ENCODE data around the gene PALLD. TPM values are rescaled to one million over a fixed set of nuclear protein-coding genes. Genes with fewer than 3 reads are reported as not detected.

PALLD gene
- polyA plus RNA-seq, 1 donor from 2014 or later: 20.5 TPM

DNA sequence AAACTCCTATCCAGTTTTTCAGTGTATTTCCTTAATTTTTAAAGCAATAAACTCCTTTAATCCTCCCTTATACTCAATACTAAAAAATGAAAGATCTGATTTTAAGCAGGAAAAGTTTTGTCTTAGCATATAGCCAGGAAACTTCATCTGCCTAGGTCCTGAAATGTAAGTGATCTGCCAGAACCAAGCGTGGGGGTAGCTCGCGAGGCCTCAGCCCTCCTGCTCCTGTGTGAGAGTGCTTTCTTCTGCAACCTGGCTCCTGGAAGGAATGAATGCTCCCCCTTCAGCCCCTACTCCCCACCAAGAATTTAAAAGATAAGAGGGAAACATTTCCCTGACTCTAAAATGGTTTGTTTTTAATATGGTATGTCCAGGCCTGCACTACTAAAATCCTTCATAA is 353.1 kb downstream of the PALLD start:
- H2AFZ ChIP-seq (ENCODE audit: low read depth, low read length): no peak overlapping the region
- TF ChIP-seq REST (IDR thresholded peaks at IDR 0.05; ENCODE audit: borderline replicate concordance): no peak
- TF ChIP-seq EP300 (conservative IDR thresholded peaks at IDR 0.05; ENCODE audit: poor library complexity, severe bottlenecking): no peak
- no peak for TF ChIP-seq POLR2AphosphoS5 (IDR thresholded peaks at IDR 0.05)
- no peak for TF ChIP-seq RAD21 (conservative IDR thresholded peaks at IDR 0.05)
- no peak for TF ChIP-seq TAF1 (IDR thresholded peaks at IDR 0.05; ENCODE audit: low read depth)
- TF ChIP-seq MXI1 (conservative IDR thresholded peaks at IDR 0.05; ENCODE audit: poor library complexity, severe bottlenecking): no peak
- no peak for TF ChIP-seq SMC3 (conservative IDR thresholded peaks at IDR 0.05; ENCODE audit: poor library complexity)
- H3K27ac ChIP-seq (ENCODE audit: low read length): no peak overlapping the region
- no peaks in the 10 kb centered on the region for H3K9me3 ChIP-seq (ENCODE audit: low read length)
- H3K79me2 ChIP-seq (replicated peaks; ENCODE audit: insufficient read depth, low read length): peaks cover 89% of the 10 kb centered on the region
- no peaks in the 10 kb centered on the region for H4K20me1 ChIP-seq (ENCODE audit: insufficient read depth)
- no peaks in the 10 kb centered on the region for H3K36me3 ChIP-seq (ENCODE audit: insufficient read depth, low read length)
- no peaks in the 10 kb centered on the region for H3F3A ChIP-seq (ENCODE audit: insufficient read depth, low read length, poor library complexity, severe bottlenecking)
- no peak overlapping the region for H3K4me2 ChIP-seq (ENCODE audit: low read length)
- H3K27me3 ChIP-seq (ENCODE audit: insufficient read depth, low read depth, low read length): no peaks in the 10 kb centered on the region
- no peak overlapping the region for H3K4me3 ChIP-seq (ENCODE audit: low read length)
- H3K9me2 ChIP-seq (ENCODE audit: insufficient read depth, low read length): no peaks in the 10 kb centered on the region
- no peak overlapping the region for H3K9ac ChIP-seq (ENCODE audit: low read length)

- Histone ChIP-seq H3F3A (ENCODE audit: insufficient read depth, low read length, poor library complexity, severe bottlenecking) (no peaks in the 10 kb centered on the region), H3K36me3 (ENCODE audit: insufficient read depth, low read length) (no peaks in the 10 kb centered on the region), H3K27ac (ENCODE audit: low read length) (no peak overlapping the region), H4K20me1 (ENCODE audit: insufficient read depth) (no peaks in the 10 kb centered on the region), H3K27me3 (ENCODE audit: insufficient read depth, low read depth, low read length) (no peaks in the 10 kb centered on the region), H3K79me2 (replicated peaks; ENCODE audit: insufficient read depth, low read length) (peaks cover 87% of the 10 kb centered on the region), H3K9me2 (ENCODE audit: insufficient read depth, low read length) (no peaks in the 10 kb centered on the region), H3K4me2 (ENCODE audit: low read length) (no peak overlapping the region), H3K4me3 (ENCODE audit: low read length) (no peak overlapping the region), H2AFZ (ENCODE audit: low read depth, low read length) (no peak overlapping the region), H3K9ac (ENCODE audit: low read length) (no peak overlapping the region), H3K9me3 (ENCODE audit: low read length) (no peaks in the 10 kb centered on the region)
- TF ChIP-seq SMC3 (conservative IDR thresholded peaks at IDR 0.05; ENCODE audit: poor library complexity): no peak
- no peak for TF ChIP-seq TAF1 (IDR thresholded peaks at IDR 0.05; ENCODE audit: low read depth)
- no peak for TF ChIP-seq EP300 (conservative IDR thresholded peaks at IDR 0.05; ENCODE audit: poor library complexity, severe bottlenecking)
- TF ChIP-seq POLR2AphosphoS5 (IDR thresholded peaks at IDR 0.05): no peak
- TF ChIP-seq RAD21 (conservative IDR thresholded peaks at IDR 0.05): no peak
- TF ChIP-seq, protein P1, sequence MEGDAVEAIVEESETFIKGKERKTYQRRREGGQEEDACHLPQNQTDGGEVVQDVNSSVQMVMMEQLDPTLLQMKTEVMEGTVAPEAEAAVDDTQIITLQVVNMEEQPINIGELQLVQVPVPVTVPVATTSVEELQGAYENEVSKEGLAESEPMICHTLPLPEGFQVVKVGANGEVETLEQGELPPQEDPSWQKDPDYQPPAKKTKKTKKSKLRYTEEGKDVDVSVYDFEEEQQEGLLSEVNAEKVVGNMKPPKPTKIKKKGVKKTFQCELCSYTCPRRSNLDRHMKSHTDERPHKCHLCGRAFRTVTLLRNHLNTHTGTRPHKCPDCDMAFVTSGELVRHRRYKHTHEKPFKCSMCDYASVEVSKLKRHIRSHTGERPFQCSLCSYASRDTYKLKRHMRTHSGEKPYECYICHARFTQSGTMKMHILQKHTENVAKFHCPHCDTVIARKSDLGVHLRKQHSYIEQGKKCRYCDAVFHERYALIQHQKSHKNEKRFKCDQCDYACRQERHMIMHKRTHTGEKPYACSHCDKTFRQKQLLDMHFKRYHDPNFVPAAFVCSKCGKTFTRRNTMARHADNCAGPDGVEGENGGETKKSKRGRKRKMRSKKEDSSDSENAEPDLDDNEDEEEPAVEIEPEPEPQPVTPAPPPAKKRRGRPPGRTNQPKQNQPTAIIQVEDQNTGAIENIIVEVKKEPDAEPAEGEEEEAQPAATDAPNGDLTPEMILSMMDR (IDR thresholded peaks at IDR 0.05; ENCODE audit: poor library complexity, severe bottlenecking): no peak
- TF ChIP-seq EZH2 (IDR thresholded peaks at IDR 0.05; ENCODE audit: borderline replicate concordance, insufficient read depth, low read length, poor library complexity, severe bottlenecking): no peak
- TF ChIP-seq MXI1 (conservative IDR thresholded peaks at IDR 0.05; ENCODE audit: poor library complexity, severe bottlenecking): no peak
- TF ChIP-seq REST (IDR thresholded peaks at IDR 0.05; ENCODE audit: borderline replicate concordance): no peak
These were observed 355.5 kb downstream of the PALLD start for GRCh38 chr4:168852387-168852786.
